Stimulated activated CD8-positive, alpha-beta memory T cell treated with anti-CD3 and anti-CD28 coated beads, Interleukin-4, amount 100 ng/mL, for 48 hours (primary cell): Measurements from ENCODE around the gene TCF7L2.

ENCODE experiments used
- DNase-seq: peaks from one replicate; pipeline ENCODE4 v3.0.0-alpha.2; 2020

TCF7L2 gene

GRCh38 chr10:112949143-112949823 is 764 bp upstream of the TCF7L2 start:
- no peak for DNase-seq

GRCh38 chr10:112950714-112951358 is 789 bp downstream of the TCF7L2 start:
- DNase-seq = peak; percentile 31

- DNase-seq = peak; percentile 57
Observed at GRCh38 chr10:112951359-112952281, 1.6 kb downstream of the TCF7L2 start.

- DNase-seq = no peak
Observed at GRCh38 chr10:112952282-112953173, 2.5 kb downstream of the TCF7L2 start.

GRCh38 chr10:112953174-112954159 is 3.4 kb downstream of the TCF7L2 start:
- DNase-seq = no peak

GRCh38 chr10:112954974-112955581 is 5.0 kb downstream of the TCF7L2 start:
- no peak for DNase-seq

GRCh38 chr10:112955582-112956421 is 5.8 kb downstream of the TCF7L2 start:
- DNase-seq = no peak

GRCh38 chr10:112956631-112957350 is 6.7 kb downstream of the TCF7L2 start:
- no peak for DNase-seq

GRCh38 chr10:112957640-112958092 is 7.6 kb downstream of the TCF7L2 start:
- DNase-seq = no peak

- no peak for DNase-seq
Observed at GRCh38 chr10:112958275-112958995, 8.4 kb downstream of the TCF7L2 start.

- no peak for DNase-seq
Observed at GRCh38 chr10:112959207-112959838, 9.3 kb downstream of the TCF7L2 start.

- no peak for DNase-seq
Observed at GRCh38 chr10:112960151-112960681, 10.2 kb downstream of the TCF7L2 start.

- DNase-seq = no peak
Observed at GRCh38 chr10:112961609-112962008, 11.6 kb downstream of the TCF7L2 start.

GRCh38 chr10:112962343-112962742 is 12.3 kb downstream of the TCF7L2 start:
- DNase-seq = no peak

GRCh38 chr10:112963835-112964234 is 13.8 kb downstream of the TCF7L2 start:
- no peak for DNase-seq

- DNase-seq = no peak
Observed at GRCh38 chr10:112964482-112964881, 14.4 kb downstream of the TCF7L2 start.

GRCh38 chr10:112966194-112966855 is 16.3 kb downstream of the TCF7L2 start:
- no peak for DNase-seq
